Measurements from ENCODE around the gene NGEF. TPM values are rescaled to one million over a fixed set of nuclear protein-coding genes. Genes with fewer than 3 reads are reported as not detected.

Gene NGEF
- total RNA-seq, 1 donor from 2014 or later = 4.3 TPM

DNA sequence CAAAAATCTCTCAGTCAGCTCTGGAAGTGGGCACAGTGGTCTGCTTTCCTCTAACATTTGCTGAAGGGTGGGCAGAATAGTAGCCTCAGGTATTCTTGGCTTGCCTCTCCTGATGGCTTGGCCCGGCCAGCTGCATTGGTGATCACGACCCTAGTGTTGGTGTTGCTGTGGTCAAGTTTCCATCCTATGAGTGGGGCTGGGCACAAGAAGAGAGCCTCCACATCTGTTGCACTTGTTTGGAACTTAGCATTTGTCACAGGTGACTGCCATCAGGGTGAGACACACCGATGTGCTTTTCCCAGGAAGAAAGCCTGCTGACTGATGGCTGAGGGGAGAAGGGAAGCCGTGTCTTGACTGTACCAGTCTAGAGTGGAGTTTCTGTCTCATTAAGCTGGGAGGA is 176.1 kb downstream of the NGEF start:
- H3K36me3 Mint-ChIP-seq = peaks cover 10% of the 10 kb centered on the region
- no peak overlapping the region for H3K4me2 ChIP-seq
- no peak overlapping the region for H3K27ac Mint-ChIP-seq
- peaks cover 9% of the 10 kb centered on the region for H3K4me1 ChIP-seq
- H3K27ac ChIP-seq = no peak overlapping the region
- peaks cover 2% of the 10 kb centered on the region for H3K27me3 Mint-ChIP-seq (ENCODE audit: insufficient read depth, low read depth)
- no peaks in the 10 kb centered on the region for H3K9me3 ChIP-seq (ENCODE audit: low read depth)
- no peaks in the 10 kb centered on the region for H3K79me2 ChIP-seq (ENCODE audit: low read depth)
- H3K27me3 ChIP-seq = no peaks in the 10 kb centered on the region
- H4K20me1 ChIP-seq (ENCODE audit: low read depth) = peaks cover 41% of the 10 kb centered on the region
- no peak overlapping the region for H2AFZ ChIP-seq (replicated peaks)
- no peak overlapping the region for H3K4me3 Mint-ChIP-seq
- DNase-seq (ENCODE audit: low spot score) = no peak
- TF ChIP-seq, protein P1, sequence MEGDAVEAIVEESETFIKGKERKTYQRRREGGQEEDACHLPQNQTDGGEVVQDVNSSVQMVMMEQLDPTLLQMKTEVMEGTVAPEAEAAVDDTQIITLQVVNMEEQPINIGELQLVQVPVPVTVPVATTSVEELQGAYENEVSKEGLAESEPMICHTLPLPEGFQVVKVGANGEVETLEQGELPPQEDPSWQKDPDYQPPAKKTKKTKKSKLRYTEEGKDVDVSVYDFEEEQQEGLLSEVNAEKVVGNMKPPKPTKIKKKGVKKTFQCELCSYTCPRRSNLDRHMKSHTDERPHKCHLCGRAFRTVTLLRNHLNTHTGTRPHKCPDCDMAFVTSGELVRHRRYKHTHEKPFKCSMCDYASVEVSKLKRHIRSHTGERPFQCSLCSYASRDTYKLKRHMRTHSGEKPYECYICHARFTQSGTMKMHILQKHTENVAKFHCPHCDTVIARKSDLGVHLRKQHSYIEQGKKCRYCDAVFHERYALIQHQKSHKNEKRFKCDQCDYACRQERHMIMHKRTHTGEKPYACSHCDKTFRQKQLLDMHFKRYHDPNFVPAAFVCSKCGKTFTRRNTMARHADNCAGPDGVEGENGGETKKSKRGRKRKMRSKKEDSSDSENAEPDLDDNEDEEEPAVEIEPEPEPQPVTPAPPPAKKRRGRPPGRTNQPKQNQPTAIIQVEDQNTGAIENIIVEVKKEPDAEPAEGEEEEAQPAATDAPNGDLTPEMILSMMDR (IDR thresholded peaks at IDR 0.05) = no peak
- TF ChIP-seq EZH2 (IDR thresholded peaks at IDR 0.05) (no peak), EZH2phosphoT487 (IDR thresholded peaks at IDR 0.05) (no peak)
- peaks cover 13% of the 10 kb centered on the region for H3F3A ChIP-seq (ENCODE audit: low read depth)
- no peaks in the 10 kb centered on the region for H3K4me1 Mint-ChIP-seq
- H3K9me3 Mint-ChIP-seq = no peaks in the 10 kb centered on the region
- no peak overlapping the region for H3K9ac ChIP-seq
- H3K4me3 ChIP-seq = no peak overlapping the region
- H3K36me3 ChIP-seq = peaks cover 4% of the 10 kb centered on the region

DNA sequence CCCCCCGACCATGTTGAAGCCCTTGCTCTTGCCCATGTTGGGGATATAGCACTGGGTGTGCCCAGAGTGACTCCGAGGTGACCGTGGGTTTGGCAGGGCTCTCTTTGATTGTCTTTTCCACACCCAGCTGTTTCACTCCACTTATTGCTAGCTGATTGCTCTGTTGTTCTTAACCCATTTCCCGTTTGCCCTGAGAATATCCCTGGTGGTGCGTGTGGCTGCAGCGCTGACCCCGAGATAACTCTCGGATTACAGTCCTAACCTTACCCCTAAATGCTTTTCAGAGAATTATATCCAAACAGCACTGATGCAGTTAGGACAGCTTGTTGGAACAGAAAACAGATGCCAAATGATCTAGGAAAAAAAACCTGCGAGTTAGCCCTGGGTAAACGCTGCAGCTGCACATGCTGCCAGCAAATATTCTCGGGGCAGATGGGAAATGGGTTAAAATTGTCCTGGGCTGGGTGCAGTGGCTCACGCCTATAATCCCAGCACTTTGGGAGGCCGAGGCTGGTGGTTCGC is 177.3 kb downstream of the NGEF start:
- Mint-ChIP-seq H3K4me3 (no peak overlapping the region), H3K4me1 (no peaks in the 10 kb centered on the region), H3K27ac (no peak overlapping the region), H3K27me3 (ENCODE audit: insufficient read depth, low read depth) (no peaks in the 10 kb centered on the region), H3K36me3 (peaks cover 10% of the 10 kb centered on the region), H3K9me3 (no peaks in the 10 kb centered on the region)
- H3K27ac ChIP-seq = no peak overlapping the region
- no peaks in the 10 kb centered on the region for H3K9me3 ChIP-seq (ENCODE audit: low read depth)
- peaks cover 5% of the 10 kb centered on the region for H3K36me3 ChIP-seq
- no peaks in the 10 kb centered on the region for H3K79me2 ChIP-seq (ENCODE audit: low read depth)
- H3K9ac ChIP-seq = no peak overlapping the region
- no peak overlapping the region for H2AFZ ChIP-seq (replicated peaks)
- peaks cover 13% of the 10 kb centered on the region for H3F3A ChIP-seq (ENCODE audit: low read depth)
- TF ChIP-seq, protein P1 (IDR thresholded peaks at IDR 0.05) = no peak
- no peak for TF ChIP-seq EZH2 (IDR thresholded peaks at IDR 0.05)
- TF ChIP-seq EZH2phosphoT487 (IDR thresholded peaks at IDR 0.05) = no peak
- H3K4me1 ChIP-seq = peaks cover 9% of the 10 kb centered on the region
- no peak for DNase-seq (ENCODE audit: low spot score)
- no peak overlapping the region for H3K4me3 ChIP-seq
- no peaks in the 10 kb centered on the region for H3K27me3 ChIP-seq
- H3K4me2 ChIP-seq = no peak overlapping the region
- peaks cover 42% of the 10 kb centered on the region for H4K20me1 ChIP-seq (ENCODE audit: low read depth)

DNA sequence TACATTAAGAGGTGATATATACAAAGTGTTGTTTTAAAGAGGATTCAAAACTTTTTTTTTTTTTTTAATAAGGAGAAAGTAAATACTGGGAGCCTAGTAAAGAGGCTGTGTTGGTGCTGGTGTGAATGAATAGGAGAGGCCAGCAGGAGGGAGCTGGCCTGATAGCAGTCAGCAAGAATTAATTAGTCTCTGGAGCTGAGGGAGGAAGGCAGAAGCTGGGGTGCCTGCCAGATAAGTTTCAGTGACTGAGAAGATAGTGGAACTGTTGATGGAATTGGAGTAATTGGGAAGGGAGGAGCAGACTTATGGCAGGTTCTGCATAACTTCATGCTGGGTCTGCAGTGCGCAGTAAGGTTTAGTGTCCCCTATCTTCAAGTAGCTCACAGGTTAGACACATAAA is 179.2 kb downstream of the NGEF start:
- peaks cover 9% of the 10 kb centered on the region for H3K36me3 ChIP-seq
- peaks cover 13% of the 10 kb centered on the region for H3F3A ChIP-seq (ENCODE audit: low read depth)
- TF ChIP-seq EZH2 (IDR thresholded peaks at IDR 0.05) = no peak
- Mint-ChIP-seq H3K4me1 (no peaks in the 10 kb centered on the region), H3K4me3 (no peak overlapping the region), H3K9me3 (no peaks in the 10 kb centered on the region), H3K27me3 (ENCODE audit: insufficient read depth, low read depth) (no peaks in the 10 kb centered on the region), H3K27ac (no peak overlapping the region), H3K36me3 (peaks cover 9% of the 10 kb centered on the region)
- H3K27ac ChIP-seq = no peak overlapping the region
- no peak overlapping the region for H3K9ac ChIP-seq
- peak; percentile 17 for DNase-seq (ENCODE audit: low spot score)
- H3K27me3 ChIP-seq = no peaks in the 10 kb centered on the region
- H3K4me1 ChIP-seq = peaks cover 9% of the 10 kb centered on the region
- H3K9me3 ChIP-seq (ENCODE audit: low read depth) = no peaks in the 10 kb centered on the region
- H2AFZ ChIP-seq (replicated peaks) = no peak overlapping the region
- no peak overlapping the region for H3K4me3 ChIP-seq
- H3K4me2 ChIP-seq = peak overlapping the region; percentile 27
- H3K79me2 ChIP-seq (ENCODE audit: low read depth) = no peaks in the 10 kb centered on the region
- peaks cover 45% of the 10 kb centered on the region for H4K20me1 ChIP-seq (ENCODE audit: low read depth)

DNA sequence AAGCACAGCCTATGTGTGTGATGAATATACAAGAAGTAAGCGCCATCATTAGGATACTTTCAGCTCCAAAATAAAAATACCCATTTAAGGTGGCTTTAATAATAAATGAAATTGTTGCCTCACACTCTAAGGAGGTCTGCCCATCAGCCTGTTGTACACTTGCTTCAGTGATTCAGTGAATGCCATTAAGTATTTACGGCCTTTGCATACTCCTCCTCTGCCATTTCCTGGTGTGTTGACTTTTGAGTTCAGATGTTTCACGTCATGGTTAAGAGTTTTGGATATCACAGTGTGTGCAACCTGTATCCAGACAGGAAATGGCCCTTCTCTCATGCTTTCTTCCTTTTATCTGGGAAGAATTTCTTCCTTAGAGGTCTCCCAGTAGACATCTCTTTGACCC is 181.6 kb downstream of the NGEF start:
- no peak for DNase-seq (ENCODE audit: low spot score)
- Mint-ChIP-seq H3K27ac (no peak overlapping the region), H3K36me3 (peaks cover 7% of the 10 kb centered on the region), H3K9me3 (no peaks in the 10 kb centered on the region), H3K4me1 (no peaks in the 10 kb centered on the region), H3K4me3 (no peak overlapping the region), H3K27me3 (ENCODE audit: insufficient read depth, low read depth) (no peaks in the 10 kb centered on the region)
- H3K4me2 ChIP-seq = no peak overlapping the region
- peaks cover 9% of the 10 kb centered on the region for H3K4me1 ChIP-seq
- TF ChIP-seq, protein P1 (IDR thresholded peaks at IDR 0.05) = no peak
- no peak for TF ChIP-seq EZH2 (IDR thresholded peaks at IDR 0.05)
- no peak for TF ChIP-seq EZH2phosphoT487 (IDR thresholded peaks at IDR 0.05)
- H3K27me3 ChIP-seq = no peaks in the 10 kb centered on the region
- no peak overlapping the region for H3K27ac ChIP-seq
- no peak overlapping the region for H2AFZ ChIP-seq (replicated peaks)
- peaks cover 13% of the 10 kb centered on the region for H3F3A ChIP-seq (ENCODE audit: low read depth)
- peaks cover 36% of the 10 kb centered on the region for H4K20me1 ChIP-seq (ENCODE audit: low read depth)
- no peaks in the 10 kb centered on the region for H3K79me2 ChIP-seq (ENCODE audit: low read depth)
- H3K9me3 ChIP-seq (ENCODE audit: low read depth) = no peaks in the 10 kb centered on the region
- H3K4me3 ChIP-seq = no peak overlapping the region
- H3K36me3 ChIP-seq = peaks cover 9% of the 10 kb centered on the region
- no peak overlapping the region for H3K9ac ChIP-seq

Measured in neural progenitor cell (in vitro differentiated cells).